Upper lobe of left lung (tissue), 4 donors: Measurements from ENCODE around the gene LMOD2.

Experiments used
- CTCF ChIP-seq, 6 experiments: fragments of 450-650 bp in 4 of 6; fragments of 200-600 bp in 2 of 6; sonication (generic) in 2 of 6; IDR thresholded peaks; one replicate each; pipeline ENCODE4 v1.5.1; 2016 to 2019; ENCODE audit warnings: antibody characterized with exemption in 6 of 6
- POLR2A ChIP-seq, 4 donors: fragments of 450-650 bp; IDR thresholded peaks; one replicate each; pipeline ENCODE4 v1.5.1; 2016 to 2017; ENCODE audit warnings: antibody characterized with exemption in 4 of 4, mild to moderate bottlenecking in 2 of 4

GRCh38 chr7:123712619-123713018, 57.0 kb downstream of the LMOD2 start:
- TF ChIP-seq CTCF (IDR thresholded peaks at IDR 0.05) (no peak), POLR2A (IDR thresholded peaks at IDR 0.05) (no peak)
